Uterus (tissue), 2 donors: ENCODE measurements around the gene NOL4L.

Source experiments
- CTCF ChIP-seq, 4 experiments: fragments of 200-600 bp in 2 of 4; fragments of 450-650 bp in 2 of 4; sonication (generic) in 2 of 4; IDR thresholded peaks; one replicate each; pipeline ENCODE4 v1.5.1; 2016 to 2019; ENCODE audit warnings: antibody characterized with exemption in 4 of 4, mild to moderate bottlenecking in 2 of 4, moderate library complexity in 1 of 4
- POLR2A ChIP-seq, 2 donors: fragments of 450-650 bp; IDR thresholded peaks; one replicate each; pipeline ENCODE4 v1.6.1; 2016; ENCODE audit warnings: antibody characterized with exemption in 2 of 2, mild to moderate bottlenecking in 1 of 2, moderate library complexity in 1 of 2

- TF ChIP-seq CTCF (IDR thresholded peaks at IDR 0.05): no peak
- no peak for TF ChIP-seq POLR2A (IDR thresholded peaks at IDR 0.05)
Measured at GRCh38 chr20:32551693-32552092, 33.4 kb downstream of the NOL4L start.
